ENCODE measurements around the gene ERCC6L2. TPM values are rescaled to one million over a fixed set of nuclear protein-coding genes. Genes with fewer than 3 reads are reported as not detected.

Gene ERCC6L2
- total RNA-seq, 4 donors from 2014 or later = 82.0 to 128 (median 108) TPM

DNA sequence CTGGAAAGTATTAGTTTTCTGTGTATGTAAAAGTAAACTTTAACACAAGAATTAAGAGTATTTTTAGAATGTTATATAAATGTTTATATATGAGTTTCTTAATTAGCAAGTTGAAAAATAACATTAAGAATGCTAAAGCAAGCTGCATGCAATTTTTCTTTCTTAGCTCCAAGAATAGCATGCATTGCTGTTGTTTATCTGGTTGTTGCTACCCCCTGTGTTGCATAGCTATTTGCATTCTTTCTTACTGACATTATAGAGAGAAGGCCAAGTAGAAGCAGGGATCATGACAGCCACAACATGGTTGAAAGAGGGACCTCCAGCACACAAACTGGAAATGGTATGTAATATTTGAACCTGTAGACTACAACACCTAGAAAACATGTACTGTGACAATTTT is 94.8 kb downstream of the ERCC6L2 start:
- Histone ChIP-seq H3K9me3 (no peaks in the 10 kb centered on the region), H3K27me3 (no peaks in the 10 kb centered on the region), H3K27ac (no peak overlapping the region), H3K4me3 (no peak overlapping the region), H3K4me1 (peaks cover 0 to 21% (median 0%) of the 10 kb centered on the region in 4 donors), H3K36me3 (peaks cover 0 to 38% (median 5%) of the 10 kb centered on the region in 3 donors)
- TF ChIP-seq POLR2A (IDR thresholded peaks at IDR 0.05) (no peak), EP300 (IDR thresholded peaks at IDR 0.05) (no peak)
- TF ChIP-seq, protein P1, sequence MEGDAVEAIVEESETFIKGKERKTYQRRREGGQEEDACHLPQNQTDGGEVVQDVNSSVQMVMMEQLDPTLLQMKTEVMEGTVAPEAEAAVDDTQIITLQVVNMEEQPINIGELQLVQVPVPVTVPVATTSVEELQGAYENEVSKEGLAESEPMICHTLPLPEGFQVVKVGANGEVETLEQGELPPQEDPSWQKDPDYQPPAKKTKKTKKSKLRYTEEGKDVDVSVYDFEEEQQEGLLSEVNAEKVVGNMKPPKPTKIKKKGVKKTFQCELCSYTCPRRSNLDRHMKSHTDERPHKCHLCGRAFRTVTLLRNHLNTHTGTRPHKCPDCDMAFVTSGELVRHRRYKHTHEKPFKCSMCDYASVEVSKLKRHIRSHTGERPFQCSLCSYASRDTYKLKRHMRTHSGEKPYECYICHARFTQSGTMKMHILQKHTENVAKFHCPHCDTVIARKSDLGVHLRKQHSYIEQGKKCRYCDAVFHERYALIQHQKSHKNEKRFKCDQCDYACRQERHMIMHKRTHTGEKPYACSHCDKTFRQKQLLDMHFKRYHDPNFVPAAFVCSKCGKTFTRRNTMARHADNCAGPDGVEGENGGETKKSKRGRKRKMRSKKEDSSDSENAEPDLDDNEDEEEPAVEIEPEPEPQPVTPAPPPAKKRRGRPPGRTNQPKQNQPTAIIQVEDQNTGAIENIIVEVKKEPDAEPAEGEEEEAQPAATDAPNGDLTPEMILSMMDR (IDR thresholded peaks at IDR 0.05) = no peak
- no peak for DNase-seq (ENCODE audit: low spot score in 2 of 2)

DNA sequence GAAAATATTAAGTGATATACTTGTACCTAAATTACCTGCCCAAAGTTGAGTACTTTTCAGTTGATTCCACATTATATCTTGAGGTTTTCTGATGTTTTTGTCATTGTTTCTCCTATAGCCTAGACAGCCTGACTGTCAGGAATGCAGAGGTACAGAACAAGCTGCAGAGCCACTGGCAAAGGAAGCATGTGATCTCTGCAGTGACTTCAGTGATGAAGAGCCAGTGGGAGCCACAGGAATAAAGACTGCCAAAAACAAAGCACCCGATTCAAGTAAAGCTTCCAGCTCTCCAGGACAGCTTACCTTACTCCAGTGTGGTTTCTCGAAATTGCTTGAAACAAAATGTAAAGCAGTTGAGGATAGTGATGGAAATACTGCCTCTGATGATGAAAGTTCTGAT is 96.3 kb downstream of the ERCC6L2 start:
- Histone ChIP-seq H3K4me3 (no peak overlapping the region), H3K36me3 (peaks cover 0 to 38% (median 5%) of the 10 kb centered on the region in 3 donors), H3K27me3 (no peaks in the 10 kb centered on the region), H3K27ac (no peak overlapping the region), H3K9me3 (no peaks in the 10 kb centered on the region), H3K4me1 (peaks cover 0 to 7% (median 0%) of the 10 kb centered on the region in 4 donors)
- DNase-seq (ENCODE audit: low spot score in 2 of 2) = no peak
- TF ChIP-seq EP300 (IDR thresholded peaks at IDR 0.05) (no peak), POLR2A (IDR thresholded peaks at IDR 0.05) (no peak)
- TF ChIP-seq, protein P1 (IDR thresholded peaks at IDR 0.05) = no peak
- WGBS, 2 donors = 66 to 70% methylated on average over 2 of the region's 2 CpGs

DNA sequence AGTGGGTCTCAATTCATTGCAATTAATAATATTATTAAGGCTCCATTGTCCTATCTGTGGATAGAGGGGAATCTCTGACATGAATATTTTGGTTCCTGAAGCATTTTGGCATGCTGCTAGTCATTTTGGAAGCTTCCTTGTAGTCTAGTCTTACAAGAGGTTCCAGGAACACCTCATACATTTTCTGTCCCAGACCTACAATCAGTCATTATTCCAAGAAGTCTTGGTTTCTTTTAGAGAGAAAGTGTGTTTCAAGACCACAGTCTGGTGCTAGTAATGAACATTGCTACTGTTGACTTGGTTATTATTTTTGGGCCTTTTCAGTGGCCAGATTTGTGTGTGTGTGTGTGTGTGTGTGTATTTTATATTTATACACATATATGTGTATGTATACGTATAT is 98.9 kb downstream of the ERCC6L2 start:
- no peak for DNase-seq (ENCODE audit: low spot score in 2 of 2)
- no peak overlapping the region for H3K27ac ChIP-seq
- no peaks in the 10 kb centered on the region for H3K27me3 ChIP-seq
- peaks cover 0 to 44% (median 5%) of the 10 kb centered on the region in 3 donors for H3K36me3 ChIP-seq
- TF ChIP-seq, protein P1 (IDR thresholded peaks at IDR 0.05) = no peak
- TF ChIP-seq EP300 (IDR thresholded peaks at IDR 0.05) (no peak), POLR2A (IDR thresholded peaks at IDR 0.05) (no peak)
- no peaks in the 10 kb centered on the region for H3K9me3 ChIP-seq
- peaks cover 0 to 3% (median 0%) of the 10 kb centered on the region in 4 donors for H3K4me1 ChIP-seq
- WGBS, 2 donors = 98 to 100% methylated on average over 1 of the region's 1 CpG
- H3K4me3 ChIP-seq = no peak overlapping the region

DNA sequence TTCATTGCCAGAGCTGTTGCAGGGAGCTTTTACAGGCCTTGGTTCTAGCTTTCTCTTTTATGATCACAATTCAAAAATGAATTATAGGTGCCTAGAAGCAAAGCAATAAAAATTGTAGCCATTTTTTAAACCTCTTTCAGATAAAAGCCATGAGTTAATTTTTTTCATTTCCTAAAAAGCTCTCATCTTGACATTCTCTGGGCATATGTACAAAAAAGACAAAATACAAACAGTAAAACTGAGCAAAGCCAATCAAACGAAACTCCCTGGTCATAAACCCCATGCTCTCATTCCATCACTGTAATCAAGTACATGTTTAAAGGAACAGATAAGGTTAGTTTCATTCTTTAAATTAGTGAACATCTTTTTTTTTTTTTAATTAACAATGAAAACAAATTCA is 101.9 kb downstream of the ERCC6L2 start:
- no peak for TF ChIP-seq POLR2A (IDR thresholded peaks at IDR 0.05)
- Histone ChIP-seq H3K4me1 (peaks cover 0 to 19% (median 0%) of the 10 kb centered on the region in 4 donors), H3K36me3 (peaks cover 0 to 29% (median 5%) of the 10 kb centered on the region in 3 donors), H3K27me3 (no peaks in the 10 kb centered on the region), H3K4me3 (no peak overlapping the region), H3K9me3 (no peaks in the 10 kb centered on the region), H3K27ac (no peak overlapping the region)
- no peak for DNase-seq (ENCODE audit: low spot score in 2 of 2)
- 78 to 82% methylated on average over 1 of the region's 1 CpG for WGBS, 2 donors

DNA sequence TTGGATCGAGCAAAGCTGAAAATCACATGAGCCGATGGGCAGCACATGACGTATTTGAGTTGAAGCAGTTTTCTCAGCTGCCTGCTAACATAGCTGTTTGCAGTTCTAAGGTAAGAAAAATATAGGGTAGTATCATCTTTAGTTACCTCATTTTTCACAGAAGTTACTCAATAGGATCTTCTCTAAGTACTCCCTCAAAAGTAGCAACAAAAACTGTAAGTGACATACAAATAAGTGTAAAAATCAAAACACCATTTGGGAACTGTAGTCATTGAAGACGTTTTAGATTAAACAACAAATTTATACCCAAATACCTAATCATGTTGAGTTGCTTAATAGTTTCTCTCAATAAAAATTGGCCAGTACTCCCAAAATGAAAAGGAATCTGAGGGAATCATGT is 102.6 kb downstream of the ERCC6L2 start:
- Histone ChIP-seq H3K9me3 (no peaks in the 10 kb centered on the region), H3K27me3 (no peaks in the 10 kb centered on the region), H3K4me3 (no peak overlapping the region), H3K27ac (no peak overlapping the region), H3K4me1 (peaks cover 0 to 20% (median 0%) of the 10 kb centered on the region in 4 donors), H3K36me3 (peaks cover 0 to 22% (median 5%) of the 10 kb centered on the region in 3 donors)
- no peak for DNase-seq (ENCODE audit: low spot score in 2 of 2)
- TF ChIP-seq EP300 (IDR thresholded peaks at IDR 0.05) (no peak), POLR2A (IDR thresholded peaks at IDR 0.05) (no peak)
- TF ChIP-seq, protein P1 (IDR thresholded peaks at IDR 0.05) = no peak
- 93% methylated on average over 4 of the region's 4 CpGs for WGBS, 2 donors

DNA sequence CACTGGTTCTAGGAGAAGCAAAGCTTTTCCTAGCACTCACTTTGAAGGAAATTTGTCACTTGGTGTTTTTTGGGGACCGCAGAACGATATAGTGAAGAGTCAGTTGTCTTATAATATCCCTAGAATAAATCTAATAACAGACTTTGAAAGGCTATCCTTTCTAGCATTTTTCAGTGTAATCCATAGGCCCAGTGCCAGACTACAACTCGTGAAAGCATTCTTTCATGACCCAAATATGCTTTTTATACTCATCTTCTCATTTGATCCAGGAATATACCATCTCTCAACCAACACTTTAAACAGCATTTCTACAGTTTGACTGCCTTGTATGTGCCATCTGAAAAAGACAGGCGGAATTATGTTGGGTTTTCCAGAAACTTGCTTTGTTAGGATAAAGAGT is 104.0 kb downstream of the ERCC6L2 start:
- Histone ChIP-seq H3K36me3 (peaks cover 0 to 13% (median 0%) of the 10 kb centered on the region in 3 donors), H3K27me3 (no peaks in the 10 kb centered on the region), H3K4me3 (no peak overlapping the region), H3K27ac (no peak overlapping the region), H3K4me1 (peaks cover 0 to 20% (median 0%) of the 10 kb centered on the region in 4 donors), H3K9me3 (no peaks in the 10 kb centered on the region)
- TF ChIP-seq EP300 (IDR thresholded peaks at IDR 0.05) = no peak
- no peak for TF ChIP-seq POLR2A (IDR thresholded peaks at IDR 0.05)
- DNase-seq (ENCODE audit: low spot score in 2 of 2) = no peak
- WGBS, 2 donors = 67 to 71% methylated on average over 4 of the region's 4 CpGs

All from tibial nerve (tissue), 4 donors.